GM18498 (cell line): ENCODE data around the gene DNMT1.

ENCODE experiments used
- ATAC-seq: cut with Tn5 transposase; IDR thresholded peaks from one replicate; pipeline ENCODE4 v1.9.1; 2021; ENCODE audit warnings: mild to moderate bottlenecking, moderate library complexity; ENCODE audit not compliant: unreplicated experiment

The DNMT1 gene

GRCh38 chr19:10115392-10116084 lies 79.2 kb downstream of the DNMT1 start:
- no peak for ATAC-seq

GRCh38 chr19:10114651-10115391 lies 79.9 kb downstream of the DNMT1 start:
- no peak for ATAC-seq

DNA sequence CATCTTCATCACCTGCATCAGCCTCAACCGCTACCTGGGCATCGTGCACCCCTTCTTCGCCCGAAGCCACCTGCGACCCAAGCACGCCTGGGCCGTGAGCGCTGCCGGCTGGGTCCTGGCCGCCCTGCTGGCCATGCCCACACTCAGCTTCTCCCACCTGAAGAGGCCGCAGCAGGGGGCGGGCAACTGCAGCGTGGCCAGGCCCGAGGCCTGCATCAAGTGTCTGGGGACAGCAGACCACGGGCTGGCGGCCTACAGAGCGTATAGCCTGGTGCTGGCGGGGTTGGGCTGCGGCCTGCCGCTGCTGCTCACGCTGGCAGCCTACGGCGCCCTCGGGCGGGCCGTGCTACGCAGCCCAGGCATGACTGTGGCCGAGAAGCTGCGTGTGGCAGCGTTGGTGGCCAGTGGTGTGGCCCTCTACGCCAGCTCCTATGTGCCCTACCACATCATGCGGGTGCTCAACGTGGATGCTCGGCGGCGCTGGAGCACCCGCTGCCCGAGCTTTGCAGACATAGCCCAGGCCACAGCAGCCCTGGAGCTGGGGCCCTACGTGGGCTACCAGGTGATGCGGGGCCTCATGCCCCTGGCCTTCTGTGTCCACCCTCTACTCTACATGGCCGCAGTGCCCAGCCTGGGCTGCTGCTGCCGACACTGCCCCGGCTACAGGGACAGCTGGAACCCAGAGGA lies 80.6 kb downstream of the DNMT1 start:
- no peak for ATAC-seq

DNA sequence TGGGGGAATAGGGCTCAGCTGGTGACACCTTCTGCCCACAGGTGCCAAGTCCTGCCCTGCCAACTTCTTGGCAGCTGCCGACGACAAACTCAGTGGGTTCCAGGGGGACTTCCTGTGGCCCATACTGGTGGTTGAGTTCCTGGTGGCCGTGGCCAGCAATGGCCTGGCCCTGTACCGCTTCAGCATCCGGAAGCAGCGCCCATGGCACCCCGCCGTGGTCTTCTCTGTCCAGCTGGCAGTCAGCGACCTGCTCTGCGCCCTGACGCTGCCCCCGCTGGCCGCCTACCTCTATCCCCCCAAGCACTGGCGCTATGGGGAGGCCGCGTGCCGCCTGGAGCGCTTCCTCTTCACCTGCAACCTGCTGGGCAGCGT lies 81.2 kb downstream of the DNMT1 start:
- no peak for ATAC-seq

DNA sequence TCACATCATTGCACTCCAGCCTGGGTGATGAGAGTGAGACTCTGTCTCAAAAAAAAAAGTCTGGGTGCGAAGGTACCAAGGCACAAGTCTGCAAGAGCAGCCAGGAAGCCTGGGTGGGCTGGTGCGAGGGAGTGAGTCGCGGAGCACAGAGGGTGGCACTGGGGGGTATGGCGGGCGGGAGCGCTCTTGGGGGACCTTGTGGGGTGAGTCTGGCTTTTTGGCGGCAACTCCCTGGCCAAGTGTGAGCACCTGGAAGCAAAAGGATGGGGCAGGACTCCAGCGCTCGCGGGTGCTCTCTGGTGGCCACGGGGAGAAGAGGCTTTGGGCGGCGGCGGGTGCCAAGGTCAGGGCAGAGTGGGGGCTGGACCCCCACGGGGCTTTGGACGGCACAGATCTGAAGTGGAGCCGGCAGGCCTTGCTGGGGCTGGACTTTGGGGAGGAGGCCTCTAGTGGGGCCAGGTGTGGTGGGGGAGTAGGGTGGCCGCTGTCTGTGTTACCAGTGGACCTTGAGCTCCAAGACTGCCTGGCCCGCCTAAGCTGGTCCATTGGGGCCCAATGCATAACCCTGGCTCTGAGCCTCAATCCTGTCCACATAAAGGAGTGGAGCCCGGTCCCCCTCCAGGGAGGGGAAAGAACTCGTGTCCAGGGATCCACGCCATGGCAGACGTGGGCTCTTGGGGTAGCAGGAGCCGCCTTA lies 81.7 kb downstream of the DNMT1 start:
- ATAC-seq, result no peak

DNA sequence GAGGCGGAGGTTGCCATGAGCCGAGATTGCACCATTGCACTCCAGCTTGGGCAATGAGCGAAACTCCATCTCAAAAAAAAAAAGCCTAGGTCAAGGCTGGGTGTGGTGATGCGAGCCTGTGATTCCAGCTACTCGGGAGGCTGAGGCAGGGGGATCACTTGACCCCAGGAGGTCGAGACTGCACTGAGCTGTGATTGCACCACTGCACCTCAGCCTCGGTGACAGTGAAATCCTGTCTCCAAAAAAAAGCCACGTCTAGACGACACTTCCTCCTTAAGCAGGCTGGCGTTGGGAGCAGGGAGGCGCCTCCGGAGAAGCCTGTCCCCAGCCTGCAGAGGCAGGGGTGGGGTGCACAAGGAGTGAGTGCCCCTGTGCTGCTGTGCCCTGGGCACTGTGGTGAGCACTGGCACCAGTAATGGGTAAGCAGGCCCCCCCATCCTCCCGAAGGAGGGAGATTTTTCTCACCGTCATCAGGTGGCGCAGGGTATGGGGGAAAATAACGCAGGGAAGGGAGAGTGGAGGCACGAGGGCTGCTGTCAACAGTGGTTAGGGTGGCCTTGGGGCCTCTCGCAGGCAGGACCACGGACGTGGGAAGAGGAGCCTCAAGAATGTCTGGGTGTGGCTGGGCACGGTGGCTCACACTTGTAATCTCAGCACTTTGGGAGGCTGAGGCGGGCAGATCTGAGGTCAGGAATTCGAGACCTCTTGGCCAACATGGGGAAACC lies 82.6 kb downstream of the DNMT1 start:
- no peak for ATAC-seq

GRCh38 chr19:10111405-10111811 lies 83.3 kb downstream of the DNMT1 start, which contains the start of gene P2RY11:
P2RY11 (plus strand) TSS chr19:10111693; CDS start chr19:10111722, 29 bp downstream.
- no peak for ATAC-seq

DNA sequence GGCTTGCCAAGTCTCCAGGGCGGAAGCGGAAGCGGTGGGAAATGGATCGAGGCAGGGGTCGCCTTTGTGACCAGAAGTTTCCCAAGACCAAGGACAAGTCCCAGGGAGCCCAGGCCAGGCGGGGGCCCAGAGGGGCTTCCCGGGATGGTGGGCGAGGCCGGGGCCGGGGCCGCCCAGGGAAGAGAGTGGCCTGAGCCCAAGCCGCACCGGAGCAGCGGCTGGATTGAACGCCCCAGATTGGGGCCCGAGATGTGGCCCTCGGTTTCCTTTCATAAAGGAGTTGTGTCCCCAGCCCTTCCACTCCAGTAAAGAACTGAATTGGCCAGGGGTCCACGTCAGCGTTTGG lies 83.8 kb downstream of the DNMT1 start:
- no peak for ATAC-seq

DNA sequence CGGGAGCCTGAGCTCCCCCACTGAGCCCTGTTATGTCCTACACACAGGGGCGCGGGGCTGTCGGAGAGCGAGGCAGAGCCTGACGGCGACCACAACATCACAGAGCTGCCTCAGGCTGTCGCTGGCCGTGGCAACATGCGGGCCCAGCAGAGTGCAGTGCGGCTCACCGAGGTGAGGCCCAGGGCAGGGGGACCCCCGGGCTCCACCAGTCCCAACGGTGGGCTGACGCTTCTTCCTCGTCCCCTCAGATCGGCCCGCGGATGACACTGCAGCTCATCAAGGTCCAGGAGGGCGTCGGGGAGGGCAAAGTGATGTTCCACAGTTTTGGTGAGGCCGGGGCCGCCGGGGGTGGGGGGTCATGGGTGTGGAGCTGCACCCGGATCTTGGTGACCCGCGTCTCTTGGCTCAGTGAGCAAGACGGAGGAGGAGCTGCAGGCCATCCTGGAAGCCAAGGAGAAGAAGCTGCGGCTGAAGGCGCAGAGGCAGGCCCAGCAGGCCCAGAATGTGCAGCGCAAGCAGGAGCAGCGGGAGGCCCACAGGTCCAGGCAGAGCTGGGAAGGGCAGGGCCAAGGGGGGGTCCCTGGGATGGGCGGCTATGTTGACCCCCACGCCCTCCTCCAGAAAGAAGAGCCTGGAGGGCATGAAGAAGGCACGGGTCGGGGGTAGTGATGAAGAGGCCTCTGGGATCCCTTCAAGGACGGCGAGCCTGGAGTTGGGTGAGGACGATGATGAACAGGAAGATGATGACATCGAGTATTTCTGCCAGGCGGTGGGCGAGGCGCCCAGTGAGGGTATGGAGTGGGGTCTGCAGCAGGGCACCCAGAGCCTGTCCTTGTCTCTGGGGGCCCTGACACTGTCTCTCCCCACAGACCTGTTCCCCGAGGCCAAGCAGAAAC lies 84.4 kb downstream of the DNMT1 start:
- no peak for ATAC-seq

DNA sequence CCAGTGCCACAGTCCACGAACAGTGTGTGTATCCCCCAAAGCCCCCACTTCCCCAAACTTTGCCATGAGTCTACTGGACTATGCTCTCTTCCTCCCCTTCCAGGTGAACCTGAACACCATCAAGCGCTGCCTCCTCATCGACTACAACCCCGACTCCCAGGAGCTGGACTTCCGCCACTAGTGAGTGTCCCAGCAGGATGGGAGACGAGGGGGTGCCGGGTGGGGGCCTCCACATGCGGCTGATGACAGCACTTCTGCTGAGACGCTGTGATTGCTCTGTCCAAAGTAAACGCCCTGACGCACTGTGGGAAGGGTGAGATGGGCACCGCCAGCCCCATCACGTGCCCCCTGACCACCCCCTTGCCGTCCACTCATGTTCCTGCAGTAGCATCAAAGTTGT lies 85.2 kb downstream of the DNMT1 start:
- no peak for ATAC-seq

DNA sequence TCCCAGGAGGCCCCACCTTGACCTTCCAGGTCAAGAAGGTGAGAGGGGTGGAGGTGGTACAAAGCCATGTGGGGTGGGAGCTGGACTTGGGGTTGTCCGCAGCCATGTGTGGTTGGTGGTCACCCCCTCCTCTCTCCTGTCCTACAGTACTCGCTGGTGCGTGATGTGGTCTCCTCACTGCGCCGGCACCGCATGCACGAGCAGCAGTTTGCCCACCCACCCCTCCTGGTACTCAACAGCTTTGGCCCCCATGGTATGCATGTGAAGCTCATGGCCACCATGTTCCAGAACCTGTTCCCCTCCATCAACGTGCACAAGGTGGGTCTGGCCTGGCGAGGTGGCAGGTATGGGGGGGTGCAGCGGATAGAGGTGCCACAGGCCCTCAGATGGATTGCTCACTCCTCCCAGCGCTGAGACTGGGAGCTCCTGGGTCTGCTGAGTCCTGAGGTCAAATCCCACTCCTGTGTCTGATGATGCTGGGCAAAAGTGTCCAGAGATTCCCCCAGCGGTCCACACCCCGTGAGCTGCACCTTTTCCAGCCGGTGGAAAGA lies 86.9 kb downstream of the DNMT1 start:
- ATAC-seq, result no peak

DNA sequence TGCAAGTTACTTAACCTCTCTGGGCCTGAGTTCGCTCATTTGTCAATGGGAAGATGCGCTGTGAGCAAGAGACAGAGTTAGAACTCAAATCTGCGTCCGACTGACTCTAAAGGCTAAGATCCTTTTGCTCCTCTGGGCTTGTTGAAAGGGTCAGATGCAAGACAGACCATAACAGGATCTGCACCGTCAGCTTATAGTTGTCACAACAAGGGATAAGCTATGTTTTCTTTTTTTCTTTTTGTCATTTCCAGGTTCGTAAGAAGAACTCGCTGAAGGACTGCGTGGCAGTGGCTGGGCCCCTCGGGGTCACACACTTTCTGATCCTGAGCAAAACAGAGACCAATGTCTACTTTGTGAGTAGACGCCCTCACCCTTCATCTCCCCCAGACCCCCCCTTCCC lies 87.5 kb downstream of the DNMT1 start:
- ATAC-seq, result no peak

DNA sequence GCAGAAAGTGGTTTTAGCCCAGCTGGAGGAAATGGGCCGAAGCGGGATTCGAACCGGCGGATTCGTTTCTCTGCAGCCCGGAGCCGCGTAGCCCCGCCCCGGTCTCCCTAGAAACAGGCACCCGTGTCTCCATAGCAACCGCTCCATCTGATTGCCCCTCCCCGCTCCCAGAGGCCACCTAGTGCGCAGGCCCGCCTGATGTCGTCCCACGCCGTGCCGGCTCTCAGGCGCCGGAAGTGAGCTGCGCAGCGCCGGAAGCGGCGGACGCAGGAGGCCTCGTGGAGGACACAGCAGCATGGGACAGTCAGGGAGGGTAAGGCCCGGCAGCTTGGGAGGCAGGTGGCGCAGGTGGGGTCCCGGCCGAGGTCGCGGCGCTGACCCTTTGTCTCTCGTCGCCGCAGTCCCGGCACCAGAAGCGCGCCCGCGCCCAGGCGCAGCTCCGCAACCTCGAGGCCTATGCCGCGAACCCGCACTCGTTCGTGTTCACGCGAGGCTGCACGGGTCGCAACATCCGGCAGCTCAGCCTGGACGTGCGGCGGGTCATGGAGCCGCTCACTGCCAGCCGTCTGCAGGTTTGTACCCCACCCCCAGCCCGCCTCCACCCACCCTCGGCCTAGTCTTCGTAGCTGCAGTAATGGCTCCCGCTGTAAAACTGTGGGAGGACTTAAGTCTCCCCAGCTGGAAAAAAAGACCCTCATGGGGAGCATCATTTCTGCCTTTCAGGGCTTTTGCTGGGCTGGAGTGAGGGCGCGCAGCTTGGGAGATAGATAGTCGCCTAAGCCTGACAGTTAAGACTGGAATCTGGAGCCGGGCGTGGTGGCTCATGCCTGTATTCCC lies 88.4 kb downstream of the DNMT1 start, which contains the start of gene PPAN:
Gene PPAN (plus strand): TSS at position 263 of the 837 bp plus-strand sequence. CDS start 33 bp downstream, at position 296.
- ATAC-seq, result peak; percentile 49

DNA sequence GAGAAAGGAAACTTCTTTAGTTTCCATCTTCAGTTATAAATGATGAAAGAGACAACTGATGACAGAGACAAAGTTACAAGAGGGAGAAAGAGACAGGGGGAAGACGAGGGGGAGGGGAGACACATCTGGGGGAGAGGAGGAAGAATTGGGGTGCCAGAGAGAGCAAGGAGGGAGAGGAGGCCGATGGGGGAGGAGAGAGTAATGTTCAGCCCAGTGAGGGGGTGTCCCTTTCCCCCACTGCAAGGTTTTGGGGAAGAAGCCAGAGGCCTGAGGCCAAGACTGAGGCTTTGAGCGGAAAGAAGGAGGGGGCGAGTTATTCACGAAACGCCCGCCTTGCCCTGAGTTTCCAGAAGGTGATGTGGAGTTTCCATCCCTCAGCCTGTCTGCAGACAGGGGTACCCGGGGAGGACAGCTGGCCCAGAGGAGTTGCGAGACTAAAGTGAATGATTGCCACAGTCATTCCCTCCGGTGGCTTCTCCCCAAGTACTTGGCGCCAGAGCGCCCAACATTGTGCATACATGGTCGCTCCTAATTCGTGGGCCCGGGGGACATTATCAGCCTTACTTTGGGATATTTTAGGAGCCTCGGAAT lies 89.1 kb downstream of the DNMT1 start:
- ATAC-seq, result peak; percentile 7

DNA sequence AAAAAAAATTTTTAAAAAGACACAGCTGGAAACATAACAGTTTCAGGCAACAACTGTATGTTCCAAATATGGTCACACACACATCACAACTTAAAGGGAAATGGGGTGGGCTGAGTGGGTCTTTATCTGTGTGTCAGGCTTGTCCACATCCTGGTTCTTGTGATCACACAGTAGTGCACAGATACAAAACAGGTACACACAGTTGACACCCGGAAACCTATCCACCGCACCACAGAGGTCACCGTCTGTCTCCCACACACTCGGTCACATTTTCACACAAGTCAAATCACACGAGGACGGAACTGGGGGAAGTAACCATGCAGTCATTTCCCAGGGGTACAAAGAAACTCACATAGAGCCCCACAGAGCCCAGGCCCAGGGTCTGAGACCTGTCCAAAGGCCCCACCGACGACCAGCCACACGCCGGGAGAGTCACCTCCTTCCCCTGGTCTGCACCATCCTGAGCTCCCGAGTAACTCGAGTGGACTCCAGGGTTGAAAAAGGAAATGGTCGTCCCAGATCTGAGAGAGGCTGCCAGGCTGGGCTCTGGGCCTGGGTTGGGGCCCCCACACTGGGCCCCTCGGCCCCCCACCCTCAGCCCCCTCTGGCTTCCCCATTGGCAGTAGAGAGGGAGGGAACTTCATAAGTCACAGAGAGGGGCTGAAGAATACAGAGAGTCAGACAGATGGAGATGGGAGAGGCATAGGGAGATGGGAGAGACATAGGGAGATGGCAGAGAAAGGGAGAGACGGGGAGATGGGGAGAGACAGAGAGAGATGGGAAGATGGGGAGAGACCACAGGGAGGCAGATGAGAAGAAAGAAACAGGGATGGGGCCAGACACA lies 89.9 kb downstream of the DNMT1 start:
- ATAC-seq, result peak; percentile 50

GRCh38 chr19:10104130-10104513 lies 90.6 kb downstream of the DNMT1 start:
- no peak for ATAC-seq

DNA sequence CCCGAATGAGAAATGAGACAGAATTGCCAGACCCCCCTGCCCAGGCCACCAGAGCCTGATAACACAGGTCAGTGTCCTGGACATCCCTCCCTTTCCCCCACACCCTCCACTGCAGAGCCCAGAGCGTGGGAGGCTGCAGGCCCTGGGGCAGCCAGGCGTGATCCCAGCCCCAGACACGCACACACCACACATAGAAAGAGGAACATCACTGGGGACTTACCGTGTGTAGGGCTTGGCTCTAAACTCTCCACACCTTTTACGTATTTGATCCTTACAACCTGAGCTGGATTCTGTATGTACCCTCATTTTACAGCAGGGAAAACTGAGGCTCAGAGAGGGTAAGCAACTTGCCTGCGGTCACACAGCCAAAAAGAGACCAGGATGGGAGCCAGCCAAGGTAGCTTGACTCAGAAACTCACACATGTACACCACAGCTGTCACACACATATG lies 91.9 kb downstream of the DNMT1 start:
- ATAC-seq, result peak; percentile 37
